Esophagus squamous epithelium (tissue), 4 donors: ENCODE measurements around the gene TSPAN6.

Experiments used
- POLR2A ChIP-seq, 4 donors: fragments of 450-650 bp; IDR thresholded peaks; one replicate each; pipeline ENCODE4 v1.6.1; 2017; ENCODE audit warnings: antibody characterized with exemption in 4 of 4, mild to moderate bottlenecking in 4 of 4, moderate library complexity in 3 of 4
- TF ChIP-seq, protein P1 (sequence below), 6 experiments: fragments of 450-650 bp in 4 of 6; fragments of 200-600 bp in 2 of 6; sonication (generic) in 2 of 6; IDR thresholded peaks; one replicate each; pipeline ENCODE4 v1.5.1; 2016 to 2019; ENCODE audit warnings: antibody characterized with exemption in 6 of 6, mild to moderate bottlenecking in 4 of 6, moderate library complexity in 4 of 6

DNA sequence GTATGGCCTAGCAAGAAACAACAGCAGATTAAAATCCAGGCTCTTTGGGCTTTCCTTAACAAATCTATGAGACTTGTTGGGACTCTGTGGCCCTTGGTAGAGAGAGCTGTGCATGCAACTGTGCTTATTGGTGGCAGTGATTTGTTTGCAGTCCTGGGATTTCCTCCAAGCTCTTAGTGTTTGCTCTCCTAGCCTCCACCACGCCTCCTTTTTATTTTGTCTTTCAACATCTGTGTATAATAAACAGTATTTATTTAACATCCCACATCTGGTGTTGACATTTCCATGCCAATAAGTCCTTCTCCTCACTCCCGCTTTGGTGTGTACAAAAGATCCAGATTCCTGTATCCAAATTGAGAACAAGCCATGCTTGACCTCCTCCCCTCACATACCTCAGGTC lies 48.7 kb downstream of the TSPAN6 start:
- TF ChIP-seq, protein P1, sequence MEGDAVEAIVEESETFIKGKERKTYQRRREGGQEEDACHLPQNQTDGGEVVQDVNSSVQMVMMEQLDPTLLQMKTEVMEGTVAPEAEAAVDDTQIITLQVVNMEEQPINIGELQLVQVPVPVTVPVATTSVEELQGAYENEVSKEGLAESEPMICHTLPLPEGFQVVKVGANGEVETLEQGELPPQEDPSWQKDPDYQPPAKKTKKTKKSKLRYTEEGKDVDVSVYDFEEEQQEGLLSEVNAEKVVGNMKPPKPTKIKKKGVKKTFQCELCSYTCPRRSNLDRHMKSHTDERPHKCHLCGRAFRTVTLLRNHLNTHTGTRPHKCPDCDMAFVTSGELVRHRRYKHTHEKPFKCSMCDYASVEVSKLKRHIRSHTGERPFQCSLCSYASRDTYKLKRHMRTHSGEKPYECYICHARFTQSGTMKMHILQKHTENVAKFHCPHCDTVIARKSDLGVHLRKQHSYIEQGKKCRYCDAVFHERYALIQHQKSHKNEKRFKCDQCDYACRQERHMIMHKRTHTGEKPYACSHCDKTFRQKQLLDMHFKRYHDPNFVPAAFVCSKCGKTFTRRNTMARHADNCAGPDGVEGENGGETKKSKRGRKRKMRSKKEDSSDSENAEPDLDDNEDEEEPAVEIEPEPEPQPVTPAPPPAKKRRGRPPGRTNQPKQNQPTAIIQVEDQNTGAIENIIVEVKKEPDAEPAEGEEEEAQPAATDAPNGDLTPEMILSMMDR (IDR thresholded peaks at IDR 0.05) = no peak
- no peak for TF ChIP-seq POLR2A (IDR thresholded peaks at IDR 0.05)
